ENCODE results near the gene DNAAF1. TPM values are rescaled to one million over a fixed set of nuclear protein-coding genes. Genes with fewer than 3 reads are reported as not detected.

DNAAF1 gene
- total RNA-seq, 1 experiment from 2014 or later: not detected

- DNase-seq (ENCODE audit: low read depth, low spot score) (no peak), ATAC-seq (no peak)
- Histone ChIP-seq H3K27me3 (ENCODE audit: control insufficient read depth, insufficient read depth, low read length) (no peaks in the 10 kb centered on the region), H3K9me3 (ENCODE audit: control insufficient read depth, insufficient read depth, low read depth, low read length) (no peaks in the 10 kb centered on the region), H3K36me3 (ENCODE audit: control insufficient read depth, insufficient read depth, low read length) (no peaks in the 10 kb centered on the region), H3K4me3 (ENCODE audit: low read depth in 2 of 2, low read length in 2 of 2) (no peak overlapping the region), H3K27ac (ENCODE audit: low read length) (no peak overlapping the region), H3K4me1 (ENCODE audit: control insufficient read depth, insufficient read depth, low read length) (no peaks in the 10 kb centered on the region)
- ChIA-PET CTCF (no interaction called here), POLR2A (no interaction called here)
- in situ Hi-C loops (cut with HindIII; ENCODE audit: low pct_unique_long_range_greater_than_20kb, low sequenced_read_pairs) (no loop called here), intact Hi-C loops (cut with micrococcal nuclease; ENCODE audit: unreplicated experiment) (no loop called here)
- TF ChIP-seq SIN3A (IDR thresholded peaks at IDR 0.05; ENCODE audit: borderline replicate concordance, insufficient read depth, low read depth, low read length) (no peak), REST (IDR thresholded peaks at IDR 0.05; ENCODE audit: insufficient read depth in 1 of 2, low read depth in 2 of 2, low read length in 1 of 2) (no peak), TCF7L2 (IDR thresholded peaks at IDR 0.05; ENCODE audit: low read depth, low read length) (no peak), POLR2AphosphoS5 (IDR thresholded peaks at IDR 0.05; ENCODE audit: low read depth, low read length) (no peak)
- TF ChIP-seq, protein P1, sequence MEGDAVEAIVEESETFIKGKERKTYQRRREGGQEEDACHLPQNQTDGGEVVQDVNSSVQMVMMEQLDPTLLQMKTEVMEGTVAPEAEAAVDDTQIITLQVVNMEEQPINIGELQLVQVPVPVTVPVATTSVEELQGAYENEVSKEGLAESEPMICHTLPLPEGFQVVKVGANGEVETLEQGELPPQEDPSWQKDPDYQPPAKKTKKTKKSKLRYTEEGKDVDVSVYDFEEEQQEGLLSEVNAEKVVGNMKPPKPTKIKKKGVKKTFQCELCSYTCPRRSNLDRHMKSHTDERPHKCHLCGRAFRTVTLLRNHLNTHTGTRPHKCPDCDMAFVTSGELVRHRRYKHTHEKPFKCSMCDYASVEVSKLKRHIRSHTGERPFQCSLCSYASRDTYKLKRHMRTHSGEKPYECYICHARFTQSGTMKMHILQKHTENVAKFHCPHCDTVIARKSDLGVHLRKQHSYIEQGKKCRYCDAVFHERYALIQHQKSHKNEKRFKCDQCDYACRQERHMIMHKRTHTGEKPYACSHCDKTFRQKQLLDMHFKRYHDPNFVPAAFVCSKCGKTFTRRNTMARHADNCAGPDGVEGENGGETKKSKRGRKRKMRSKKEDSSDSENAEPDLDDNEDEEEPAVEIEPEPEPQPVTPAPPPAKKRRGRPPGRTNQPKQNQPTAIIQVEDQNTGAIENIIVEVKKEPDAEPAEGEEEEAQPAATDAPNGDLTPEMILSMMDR (IDR thresholded peaks at IDR 0.05): no peak
- no TSS peak for BruUV-seq (replicated peaks)
These were observed 62.8 kb downstream of the DNAAF1 start for GRCh38 chr16:84207879-84208278.

- TF ChIP-seq TCF7L2 (IDR thresholded peaks at IDR 0.05; ENCODE audit: low read depth, low read length) (no peak), POLR2AphosphoS5 (IDR thresholded peaks at IDR 0.05; ENCODE audit: low read depth, low read length) (no peak), REST (IDR thresholded peaks at IDR 0.05; ENCODE audit: insufficient read depth in 1 of 2, low read depth in 2 of 2, low read length in 1 of 2) (no peak)
- TF ChIP-seq, protein P1 (IDR thresholded peaks at IDR 0.05): no peak
- H3K4me3 ChIP-seq (ENCODE audit: low read depth in 2 of 2, low read length in 2 of 2): no peak overlapping the region
- ChIA-PET CTCF (no interaction called here), POLR2A (no interaction called here)
- BruUV-seq (replicated peaks): no TSS peak
- no peak overlapping the region for H3K27ac ChIP-seq (ENCODE audit: low read length)
- H3K27me3 ChIP-seq (ENCODE audit: control insufficient read depth, insufficient read depth, low read length): no peaks in the 10 kb centered on the region
- H3K36me3 ChIP-seq (ENCODE audit: control insufficient read depth, insufficient read depth, low read length): no peaks in the 10 kb centered on the region
- H3K4me1 ChIP-seq (ENCODE audit: control insufficient read depth, insufficient read depth, low read length): no peaks in the 10 kb centered on the region
- intact Hi-C loops (cut with micrococcal nuclease; ENCODE audit: unreplicated experiment): no loop called here
- ATAC-seq: no peak
- in situ Hi-C loops (cut with HindIII; ENCODE audit: low pct_unique_long_range_greater_than_20kb, low sequenced_read_pairs): no loop called here
- DNase-seq (ENCODE audit: low read depth, low spot score): no peak
- H3K9me3 ChIP-seq (ENCODE audit: control insufficient read depth, insufficient read depth, low read depth, low read length): no peaks in the 10 kb centered on the region
These were observed 64.9 kb downstream of the DNAAF1 start for GRCh38 chr16:84209989-84210388.
